GM23248 (cell line): Measurements from ENCODE around the gene FAT1. TPM values are rescaled to one million over a fixed set of nuclear protein-coding genes. Genes with fewer than 3 reads are reported as not detected.

Source experiments
- DNase-seq: peaks from one replicate; pipeline ENCODE4 v3.0.0-alpha.2; 2015
- H2AFZ ChIP-seq: fragments of 200-600 bp; sonication (generic); 2 replicates; pipeline ENCODE4 v1.6.1; 2016; ENCODE audit warnings: antibody characterized with exemption
- H3F3A ChIP-seq: fragments of 200-600 bp; sonication (generic); 2 replicates; pipeline ENCODE4 v1.6.1; 2016; ENCODE audit warnings: mild to moderate bottlenecking, antibody characterized with exemption, mixed run types; ENCODE audit not compliant: insufficient read depth
- H3K27ac ChIP-seq: fragments of 200-600 bp; sonication (generic); 2 replicates; pipeline ENCODE4 v1.5.1; 2016; ENCODE audit warnings: mild to moderate bottlenecking
- H3K27me3 ChIP-seq: fragments of 200-600 bp; sonication (generic); replicated peaks from 2 replicates; pipeline ENCODE4 v1.6.1; 2016; ENCODE audit warnings: mild to moderate bottlenecking; ENCODE audit not compliant: insufficient read depth
- H3K36me3 ChIP-seq: fragments of 200-600 bp; sonication (generic); 2 replicates; pipeline ENCODE4 v1.6.1; 2016; ENCODE audit warnings: low read depth, mild to moderate bottlenecking
- H3K4me1 ChIP-seq: fragments of 200-600 bp; sonication (generic); 2 replicates; pipeline ENCODE4 v1.6.1; 2016; ENCODE audit warnings: mild to moderate bottlenecking; ENCODE audit not compliant: insufficient read depth
- H3K4me2 ChIP-seq: fragments of 200-600 bp; sonication (generic); one replicate; pipeline ENCODE4 v1.6.1; 2016; ENCODE audit warnings: mild to moderate bottlenecking; ENCODE audit not compliant: unreplicated experiment
- H3K4me3 ChIP-seq: fragments of 200-600 bp; sonication (generic); 2 replicates; pipeline ENCODE4 v1.5.1; 2016; ENCODE audit warnings: mild to moderate bottlenecking
- H3K79me2 ChIP-seq: fragments of 200-600 bp; sonication (generic); 2 replicates; pipeline ENCODE4 v1.6.1; 2016; ENCODE audit warnings: mild to moderate bottlenecking; ENCODE audit not compliant: insufficient read depth
- H3K9ac ChIP-seq: fragments of 200-600 bp; sonication (generic); 2 replicates; pipeline ENCODE4 v1.6.1; 2016; ENCODE audit warnings: mild to moderate bottlenecking
- H3K9me2 ChIP-seq: fragments of 200-600 bp; sonication (generic); 2 replicates; pipeline ENCODE4 v1.6.1; 2016; ENCODE audit warnings: mixed run types, mild to moderate bottlenecking, moderate library complexity; ENCODE audit not compliant: insufficient read depth
- H3K9me3 ChIP-seq: fragments of 200-600 bp; sonication (generic); one replicate; pipeline ENCODE4 v1.6.1; 2017; ENCODE audit warnings: low read depth
- H4K20me1 ChIP-seq: fragments of 200-600 bp; sonication (generic); 2 replicates; pipeline ENCODE4 v1.6.0; 2016; ENCODE audit not compliant: insufficient read depth
- EZH2 ChIP-seq: fragments of 200-600 bp; sonication (generic); IDR thresholded peaks from 2 replicates; pipeline ENCODE4 v1.6.1; 2018; ENCODE audit warnings: antibody characterized with exemption, mild to moderate bottlenecking; ENCODE audit not compliant: insufficient read depth, poor library complexity, severe bottlenecking
- EZH2phosphoT487 ChIP-seq: fragments of 200-600 bp; sonication (generic); IDR thresholded peaks from 2 replicates; pipeline ENCODE4 v1.6.1; 2018; ENCODE audit warnings: antibody characterized with exemption, moderate library complexity, mild to moderate bottlenecking, low read depth; ENCODE audit not compliant: insufficient read depth
- WGBS, 2 experiments: methylation state at CpG; one replicate each; pipeline ENCODE4 v1.1.6; 2015 to 2017; ENCODE audit warnings: low lambda C conversion rate in 2 of 2, low coverage in 1 of 2; ENCODE audit errors: missing lambda C conversion rate in 2 of 2; 5-methylcytosine and 5-hydroxymethylcytosine counted together
- in situ Hi-C: fragments of 300-500 bp; cut with MboI; formaldehyde crosslinking; loops from 2 replicates; pipeline ENCODE4 v1.15.0; 2020
- polyA plus RNA-seq: library from polyadenylated mRNA; unstranded; fragments of >200 nt; fragmentation: Nextera tagmentation; extraction: Ambion mirVana; gene quantifications from 2 replicates; pipeline ENCODE4 v1.2.1, GENCODE V29; 2016
- total RNA-seq: library from RNA; depleted of rRNA; stranded (reverse); fragments of >200 nt; shearing (Covaris generic); gene quantifications from 2 replicates; pipeline ENCODE4 v1.2.3, GENCODE V29; 2014

Gene FAT1
- total and polyA plus RNA-seq, 2 experiments from 2014 or later: 53.3 to 250 TPM

GRCh38 chr4:186712690-186713089 is 11.0 kb downstream of the FAT1 start:
- no peak overlapping the region for H3K27ac ChIP-seq
- DNase-seq: no peak

GRCh38 chr4:186710521-186711119 is 13.0 kb downstream of the FAT1 start:
- H3K27me3 ChIP-seq: no peaks in the 10 kb centered on the region
- no peak overlapping the region for H2AFZ ChIP-seq
- peaks cover 34% of the 10 kb centered on the region for H3K36me3 ChIP-seq
- no peak for TF ChIP-seq EZH2
- in situ Hi-C loops: loop anchor here (25.0 kb wide), 1 partner anchor 877 kb away; no protein-coding TSS in a partner anchor
- no peak for DNase-seq
- no peaks in the 10 kb centered on the region for H3K9me2 ChIP-seq
- no peak overlapping the region for H3K9ac ChIP-seq
- H3K4me2 ChIP-seq: no peak overlapping the region
- no peaks in the 10 kb centered on the region for H3K9me3 ChIP-seq
- no peaks in the 10 kb centered on the region for H3K4me1 ChIP-seq
- H4K20me1 ChIP-seq: peaks cover 7% of the 10 kb centered on the region; the same call in 1 of the 2 replicates
- no peak overlapping the region for H3K4me3 ChIP-seq
- peaks cover 100% of the 10 kb centered on the region for H3K79me2 ChIP-seq
- no peak overlapping the region for H3K27ac ChIP-seq
- 73 to 78% methylated on average over 5 of the region's 5 CpGs for WGBS, 2 experiments
- H3F3A ChIP-seq: peaks cover 3% of the 10 kb centered on the region; the same call in 1 of the 2 replicates

More at GRCh38 chr4:186712690-186713089, 11.0 kb downstream of the FAT1 start:
- no peaks in the 10 kb centered on the region for H3K4me1 ChIP-seq
- H3K79me2 ChIP-seq: peaks cover 100% of the 10 kb centered on the region
- no peaks in the 10 kb centered on the region for H3K9me2 ChIP-seq
- no peak overlapping the region for H3K9ac ChIP-seq
- H3F3A ChIP-seq: peaks cover 3% of the 10 kb centered on the region; the same call in 1 of the 2 replicates
- no peak for TF ChIP-seq EZH2
- TF ChIP-seq EZH2phosphoT487: no peak
- no peaks in the 10 kb centered on the region for H3K27me3 ChIP-seq
- peaks cover 7% of the 10 kb centered on the region; the same call in 1 of the 2 replicates for H4K20me1 ChIP-seq
- 83 to 88% methylated on average over 7 of the region's 7 CpGs for WGBS, 2 experiments
- H3K9me3 ChIP-seq: no peaks in the 10 kb centered on the region
- in situ Hi-C loops: loop anchor here (25.0 kb wide), 1 partner anchor 875 kb away; no protein-coding TSS in a partner anchor
- H2AFZ ChIP-seq: no peak overlapping the region
- H3K36me3 ChIP-seq: peaks cover 15% of the 10 kb centered on the region
- H3K4me2 ChIP-seq: no peak overlapping the region
- no peak overlapping the region for H3K4me3 ChIP-seq

GRCh38 chr4:186709517-186709916 is 14.1 kb downstream of the FAT1 start:
- Histone ChIP-seq H3K4me1 (no peaks in the 10 kb centered on the region), H3F3A (peaks cover 3% of the 10 kb centered on the region; the same call in 1 of the 2 replicates), H2AFZ (no peak overlapping the region), H3K9ac (no peak overlapping the region), H4K20me1 (0 out of 2 replicates have a peak, but pooled peaks cover 7% of the 10 kb centered on the region), H3K9me2 (no peaks in the 10 kb centered on the region), H3K4me3 (no peak overlapping the region), H3K27me3 (no peaks in the 10 kb centered on the region), H3K9me3 (no peaks in the 10 kb centered on the region), H3K36me3 (peaks cover 38% of the 10 kb centered on the region), H3K4me2 (no peak overlapping the region), H3K79me2 (peaks cover 100% of the 10 kb centered on the region), H3K27ac (no peak overlapping the region)
- TF ChIP-seq EZH2phosphoT487 (no peak), EZH2 (no peak)
- DNase-seq: no peak
- 78 to 81% methylated on average over 9 of the region's 9 CpGs for WGBS, 2 experiments
- in situ Hi-C loops: loop anchor here (25.0 kb wide), 1 partner anchor 878 kb away; no protein-coding TSS in a partner anchor

GRCh38 chr4:186708554-186708953 is 15.1 kb downstream of the FAT1 start:
- no peak for TF ChIP-seq EZH2phosphoT487
- TF ChIP-seq EZH2: no peak
- WGBS, 2 experiments: 93% methylated on average over 6 of the region's 6 CpGs
- Histone ChIP-seq H3K9ac (no peak overlapping the region), H4K20me1 (0 out of 2 replicates have a peak, but pooled peaks cover 7% of the 10 kb centered on the region), H3K36me3 (peaks cover 38% of the 10 kb centered on the region), H3K79me2 (peaks cover 100% of the 10 kb centered on the region), H3K27me3 (no peaks in the 10 kb centered on the region), H3K9me2 (no peaks in the 10 kb centered on the region), H3K9me3 (no peaks in the 10 kb centered on the region), H3K27ac (no peak overlapping the region), H3K4me2 (no peak overlapping the region), H2AFZ (no peak overlapping the region), H3F3A (peaks cover 3% of the 10 kb centered on the region; the same call in 1 of the 2 replicates), H3K4me3 (no peak overlapping the region), H3K4me1 (no peaks in the 10 kb centered on the region)
- in situ Hi-C loops: loop anchor here (25.0 kb wide), 1 partner anchor 879 kb away; no protein-coding TSS in a partner anchor
- no peak for DNase-seq
